ENCODE measurements around the gene LMF1. TPM values are rescaled to one million over a fixed set of nuclear protein-coding genes. Genes with fewer than 3 reads are reported as not detected.

Gene LMF1
- total and polyA plus RNA-seq, 2 of the 8 experiments (the other 6 are each of a cell fraction or from before 2014, with no cell fraction given), result 3.5 to 9.1 TPM

DNA sequence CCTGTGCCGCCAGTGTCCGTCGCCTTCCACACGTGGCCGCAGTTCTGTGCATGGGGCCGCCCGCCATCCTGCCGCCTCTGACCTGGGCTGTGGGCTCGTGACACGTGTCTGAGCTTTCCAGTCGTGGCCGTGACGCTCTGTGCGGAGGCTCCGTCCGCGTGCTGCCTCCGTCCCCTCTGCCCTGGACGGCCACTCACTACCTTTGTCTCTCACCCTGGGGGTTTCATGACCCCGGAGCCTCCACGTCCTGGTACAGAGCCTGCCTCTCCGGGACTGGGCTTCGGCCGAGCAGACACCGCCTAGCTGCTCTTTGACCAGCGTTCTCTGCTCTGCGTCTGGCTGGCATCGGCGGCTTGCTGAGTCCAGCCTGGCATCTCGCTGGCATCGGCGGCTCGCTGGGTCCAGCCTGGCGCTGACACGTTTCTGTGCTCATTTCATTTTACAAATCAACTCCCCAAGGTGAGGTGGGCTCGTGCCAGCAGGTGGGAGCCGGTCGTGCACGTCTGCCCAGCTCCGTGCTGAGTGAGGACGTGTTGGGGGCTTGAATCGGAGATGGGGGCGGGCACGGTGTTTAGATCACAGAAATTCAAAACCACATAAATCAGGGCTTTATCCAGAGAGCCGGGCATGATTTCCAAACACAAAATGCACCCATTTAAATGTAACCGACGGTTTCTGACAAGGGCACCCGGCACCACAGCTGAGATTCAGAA, 126.0 kb downstream of the LMF1 start (continued):
- TF ChIP-seq HDAC2 (IDR thresholded peaks at IDR 0.05; ENCODE audit: borderline replicate concordance in 1 of 2, low read depth in 2 of 2, low read length in 2 of 2), result no peak

All from H1 (cell line).